ENCODE results near the gene BMPR1A.

The BMPR1A gene

GRCh38 chr10:86880971-86881370 is 124.6 kb downstream of the BMPR1A start:
- TF ChIP-seq CTCF (IDR thresholded peaks at IDR 0.05; ENCODE audit: low read depth, low read length, missing control alignments) = no peak

DNA sequence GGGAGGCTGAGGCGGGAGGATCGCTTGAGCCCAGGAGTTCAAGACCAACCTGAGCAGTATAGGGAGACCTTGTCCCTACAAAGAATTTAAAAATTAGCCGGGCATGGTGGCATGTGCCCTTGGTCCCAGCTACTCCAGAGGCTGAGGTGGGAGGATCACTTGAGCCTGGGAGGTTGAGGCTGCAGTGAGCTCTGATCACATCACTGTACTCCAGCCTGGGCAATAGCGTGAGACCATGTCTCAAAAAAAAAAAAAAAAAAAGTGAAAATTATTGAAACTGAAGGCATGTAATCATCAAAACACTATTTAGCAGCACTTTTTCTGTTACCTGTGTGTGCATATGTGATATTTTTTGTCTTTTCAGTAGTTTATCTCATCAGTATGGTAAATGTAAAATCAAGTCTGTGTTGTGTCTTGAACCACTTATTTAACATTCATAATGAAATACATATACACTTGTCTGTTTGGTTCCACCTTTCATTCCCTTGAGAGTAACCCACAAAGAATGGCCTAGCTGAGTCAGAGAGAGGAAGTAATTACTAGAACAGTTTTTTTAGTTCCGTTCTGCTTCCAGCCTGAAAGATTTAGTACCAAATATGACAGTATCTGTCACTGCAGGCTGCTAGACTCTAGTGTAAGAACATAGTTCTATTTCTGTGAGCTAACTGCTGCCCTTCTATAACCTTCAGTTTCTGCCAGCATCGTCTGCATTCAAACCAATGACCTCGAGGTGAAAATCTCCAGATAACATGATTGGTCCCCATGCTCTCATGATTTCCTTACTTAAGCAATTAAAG is 132.4 kb downstream of the BMPR1A start:
- no peak for TF ChIP-seq CTCF (IDR thresholded peaks at IDR 0.05; ENCODE audit: low read depth, low read length, missing control alignments)
- DNase-seq (ENCODE audit: extremely low read depth, low read depth) = peak; percentile 20
- H3K4me3 ChIP-seq (replicated peaks; ENCODE audit: low read depth, low read length) = no peak overlapping the region

More at GRCh38 chr10:86880971-86881370, 124.6 kb downstream of the BMPR1A start:
- H3K4me3 ChIP-seq (replicated peaks; ENCODE audit: low read depth, low read length) = no peak overlapping the region
- no peak for DNase-seq (ENCODE audit: extremely low read depth, low read depth)

DNA sequence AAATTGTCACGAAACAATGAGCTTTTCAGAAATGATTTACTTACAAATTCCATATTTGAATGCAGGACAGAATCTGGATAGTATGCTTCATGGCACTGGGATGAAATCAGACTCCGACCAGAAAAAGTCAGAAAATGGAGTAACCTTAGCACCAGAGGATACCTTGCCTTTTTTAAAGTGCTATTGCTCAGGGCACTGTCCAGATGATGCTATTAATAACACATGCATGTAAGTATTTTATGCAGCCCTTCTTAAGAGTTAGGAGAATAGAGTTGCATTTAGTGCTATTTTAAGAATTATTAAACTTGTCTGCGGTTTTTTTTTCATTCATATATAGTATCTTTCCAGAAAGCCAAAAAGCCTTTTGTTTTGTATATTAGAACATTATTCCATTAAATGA is 133.6 kb downstream of the BMPR1A start:
- DNase-seq (ENCODE audit: extremely low read depth, low read depth) = no peak
- no peak for TF ChIP-seq CTCF (IDR thresholded peaks at IDR 0.05; ENCODE audit: low read depth, low read length, missing control alignments)
- H3K4me3 ChIP-seq (replicated peaks; ENCODE audit: low read depth, low read length) = no peak overlapping the region

DNA sequence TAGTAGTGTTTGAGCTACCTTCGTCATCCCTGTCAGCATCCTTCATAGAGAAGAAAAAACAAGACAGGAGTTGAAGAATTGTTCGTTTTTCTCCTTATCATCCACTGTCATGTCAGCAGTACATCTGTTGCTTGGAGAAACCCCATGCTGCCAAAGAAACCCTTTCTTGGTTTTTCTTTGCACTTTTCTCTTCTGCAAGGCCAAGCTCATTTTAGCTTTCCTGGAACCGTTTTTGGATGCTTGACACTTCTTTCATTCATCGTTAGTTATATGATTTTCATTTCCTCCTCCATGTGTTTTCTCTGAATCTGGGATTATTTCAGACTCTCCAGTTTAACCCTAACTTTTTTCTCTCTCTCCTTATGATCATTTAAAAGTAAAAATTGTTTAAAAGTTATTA is 142.1 kb downstream of the BMPR1A start:
- no peak overlapping the region for H3K4me3 ChIP-seq (replicated peaks; ENCODE audit: low read depth, low read length)
- no peak for DNase-seq (ENCODE audit: extremely low read depth, low read depth)
- no peak for TF ChIP-seq CTCF (IDR thresholded peaks at IDR 0.05; ENCODE audit: low read depth, low read length, missing control alignments)

DNA sequence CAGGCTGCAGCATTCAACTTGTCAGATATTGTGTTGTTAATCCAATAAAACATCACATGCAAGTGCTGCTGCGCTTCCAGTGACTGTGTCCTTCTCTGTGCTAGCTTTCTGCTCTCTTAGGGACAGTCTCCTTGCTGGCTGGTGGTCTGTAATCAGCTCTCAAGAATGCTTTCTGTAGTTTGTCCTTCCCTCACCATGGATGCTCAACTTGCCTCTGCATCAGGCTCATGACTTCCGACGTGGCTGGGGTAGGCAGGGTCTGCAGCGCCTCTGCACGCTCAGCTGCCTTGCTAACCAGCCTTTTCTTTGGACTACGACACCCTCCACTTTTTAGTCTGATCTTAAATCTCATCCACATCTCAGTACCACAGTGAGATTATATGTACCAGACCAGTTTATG is 142.7 kb downstream of the BMPR1A start:
- H3K4me3 ChIP-seq (replicated peaks; ENCODE audit: low read depth, low read length) = no peak overlapping the region
- TF ChIP-seq CTCF (IDR thresholded peaks at IDR 0.05; ENCODE audit: low read depth, low read length, missing control alignments) = no peak
- no peak for DNase-seq (ENCODE audit: extremely low read depth, low read depth)

DNA sequence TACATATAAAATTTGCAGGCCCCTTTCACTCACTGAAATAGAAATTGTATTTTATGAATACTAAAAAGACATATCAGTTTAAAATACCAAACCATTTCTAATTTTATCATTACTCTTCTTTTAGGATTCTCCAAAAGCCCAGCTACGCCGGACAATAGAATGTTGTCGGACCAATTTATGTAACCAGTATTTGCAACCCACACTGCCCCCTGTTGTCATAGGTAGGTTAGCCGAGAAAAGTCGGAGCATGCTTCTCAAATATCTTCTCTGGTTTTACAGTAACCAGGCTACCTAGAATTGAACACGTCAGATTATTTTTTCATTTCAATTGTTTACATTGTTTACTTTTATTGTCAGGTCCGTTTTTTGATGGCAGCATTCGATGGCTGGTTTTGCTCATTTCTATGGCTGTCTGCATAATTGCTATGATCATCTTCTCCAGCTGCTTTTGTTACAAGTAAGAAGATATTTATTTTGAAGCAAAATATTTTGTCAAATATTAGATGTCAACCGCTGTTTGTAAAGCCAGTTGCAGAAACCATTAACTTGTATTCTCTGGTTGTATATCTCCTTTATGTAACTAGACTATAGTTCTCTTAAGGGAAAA is 143.4 kb downstream of the BMPR1A start:
- peak; percentile 70 for TF ChIP-seq CTCF (IDR thresholded peaks at IDR 0.05; ENCODE audit: low read depth, low read length, missing control alignments)
- peak; percentile 52 for DNase-seq (ENCODE audit: extremely low read depth, low read depth)
- H3K4me3 ChIP-seq (replicated peaks; ENCODE audit: low read depth, low read length) = no peak overlapping the region
